PC-3 (cell line): ENCODE results near the gene FGF6.

ENCODE experiments used
- CTCF ChIP-seq: fragments of 300-600 bp; sonication (generic); conservative IDR thresholded peaks from 2 replicates; pipeline ENCODE4 v1.5.1; 2017; ENCODE audit warnings: antibody characterized with exemption, low read depth, mild to moderate bottlenecking, low read length
- EZH2 ChIP-seq: fragments of 300-600 bp; sonication (generic); IDR thresholded peaks from one replicate; pipeline ENCODE4 v1.6.1; 2017; ENCODE audit warnings: antibody characterized with exemption, mild to moderate bottlenecking, low read length; ENCODE audit not compliant: unreplicated experiment

GRCh38 chr12:4434301-4434700 lies 11.3 kb downstream of the FGF6 start:
- no peak for TF ChIP-seq CTCF
- no peak for TF ChIP-seq EZH2
